Measurements from ENCODE around the gene DPH1. TPM values are rescaled to one million over a fixed set of nuclear protein-coding genes. Genes with fewer than 3 reads are reported as not detected.
A peak's percentile ranks its signal among the peaks of the same experiment; 100 is the strongest.

Gene DPH1
- total and polyA plus RNA-seq, 3 donors from 2014 or later, result 32.6 to 93.3 (median 91.9) TPM

GRCh38 chr17:2060385-2060658, 30.4 kb downstream of the DPH1 start:
- peaks cover 52% of the 10 kb centered on the region for H3K4me1 ChIP-seq
- H3K27ac ChIP-seq, result peak overlapping the region; percentile 75 to 92
- no peaks in the 10 kb centered on the region for H3K36me3 ChIP-seq (ENCODE audit: low read depth, missing control alignments)
- H3K9me3 ChIP-seq, result no peaks in the 10 kb centered on the region
- WGBS, 2 donors, result 53 to 67% methylated on average over 6 of the region's 6 CpGs
- DNase-seq, result no peak
- no peaks in the 10 kb centered on the region for H3K27me3 ChIP-seq
- TF ChIP-seq POLR2A (IDR thresholded peaks at IDR 0.05) (no peak), CTCF (IDR thresholded peaks at IDR 0.05) (no peak)
- H3K4me3 ChIP-seq, result no peak overlapping the region
- intact Hi-C loops (cut with DNase I; ENCODE audit: low total_unique reads), result no loop called here

- WGBS, 2 donors, result 61 to 68% methylated on average over 18 to 21 of the region's 21 CpGs
- Histone ChIP-seq H3K4me3 (no peak overlapping the region), H3K27ac (peak overlapping the region; percentile 75 to 92), H3K9me3 (no peaks in the 10 kb centered on the region), H3K36me3 (ENCODE audit: low read depth, missing control alignments) (no peaks in the 10 kb centered on the region), H3K27me3 (no peaks in the 10 kb centered on the region), H3K4me1 (peaks cover 56% of the 10 kb centered on the region)
- DNase-seq, result no peak
- TF ChIP-seq POLR2A (IDR thresholded peaks at IDR 0.05), result no peak
- TF ChIP-seq CTCF (IDR thresholded peaks at IDR 0.05), result no peak
- intact Hi-C loops (cut with DNase I; ENCODE audit: low total_unique reads), result no loop called here
Measured at GRCh38 chr17:2060681-2061440, 30.9 kb downstream of the DPH1 start.

- TF ChIP-seq POLR2A (IDR thresholded peaks at IDR 0.05) (no peak), CTCF (IDR thresholded peaks at IDR 0.05) (no peak)
- no peaks in the 10 kb centered on the region for H3K9me3 ChIP-seq
- no peaks in the 10 kb centered on the region for H3K36me3 ChIP-seq (ENCODE audit: low read depth, missing control alignments)
- intact Hi-C loops (cut with DNase I; ENCODE audit: low total_unique reads), result no loop called here
- H3K4me3 ChIP-seq, result no peak overlapping the region
- no peaks in the 10 kb centered on the region for H3K27me3 ChIP-seq
- peak overlapping the region; percentile 75 to 92 for H3K27ac ChIP-seq
- H3K4me1 ChIP-seq, result peaks cover 60% of the 10 kb centered on the region
- no peak for DNase-seq
- WGBS, 2 donors, result 71 to 80% methylated on average over 6 to 17 of the region's 17 CpGs
Measured at GRCh38 chr17:2061441-2061958, 31.5 kb downstream of the DPH1 start.

GRCh38 chr17:2062571-2063183, 32.7 kb downstream of the DPH1 start:
- Histone ChIP-seq H3K27ac (peak overlapping the region; percentile 75 to 92), H3K4me1 (peaks cover 72% of the 10 kb centered on the region), H3K36me3 (ENCODE audit: low read depth, missing control alignments) (no peaks in the 10 kb centered on the region), H3K27me3 (no peaks in the 10 kb centered on the region), H3K9me3 (no peaks in the 10 kb centered on the region), H3K4me3 (no peak overlapping the region)
- TF ChIP-seq CTCF (IDR thresholded peaks at IDR 0.05), result no peak
- TF ChIP-seq POLR2A (IDR thresholded peaks at IDR 0.05), result no peak
- intact Hi-C loops (cut with DNase I; ENCODE audit: low total_unique reads), result no loop called here
- DNase-seq, result no peak
- WGBS, 2 donors, result 46 to 52% methylated on average over 9 to 11 of the region's 11 CpGs
